ENCODE data around the gene GP5. TPM values are rescaled to one million over a fixed set of nuclear protein-coding genes. Genes with fewer than 3 reads are reported as not detected.

Gene GP5
- total and polyA plus RNA-seq, 7 experiments from 2014 or later: 1.4 to 11.3 (median 6.2) TPM

DNA sequence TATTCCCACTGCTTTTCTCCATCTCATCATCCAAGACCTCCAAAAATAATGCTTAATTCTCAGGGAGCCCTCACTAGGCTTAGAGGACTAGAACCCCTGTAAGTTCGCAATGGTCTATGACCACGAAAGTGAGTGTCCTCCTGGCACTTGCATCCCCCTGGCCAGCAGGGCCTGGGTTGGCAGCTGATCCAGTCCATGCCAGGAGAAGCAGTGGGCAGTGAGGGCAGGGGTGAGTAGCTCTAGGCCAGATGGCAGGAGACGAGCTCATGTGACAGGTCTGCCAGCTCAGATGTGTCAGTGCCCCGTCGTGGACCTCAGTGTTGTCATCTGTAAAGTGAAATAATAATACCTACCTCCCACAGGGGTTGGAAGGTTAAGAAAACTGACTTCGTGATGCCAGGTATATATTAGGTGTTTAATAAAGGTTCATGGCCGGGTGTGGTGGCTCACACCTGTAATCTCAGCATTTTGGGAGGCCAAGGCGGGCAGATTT lies 11.1 kb downstream of the GP5 start:
- peaks cover 0 to 10% (median 0%) of the 10 kb centered on the region in 7 donors for H3K4me1 Mint-ChIP-seq
- H3K4me1 ChIP-seq (ENCODE audit: control insufficient read depth in 2 of 2, insufficient read depth in 2 of 2, low read length in 2 of 2): no peaks in the 10 kb centered on the region
- no peak for ATAC-seq
- POLR2A ChIA-PET: no interaction called here
- no peak for DNase-seq
- intact Hi-C loops (cut with micrococcal nuclease): no loop called here
- H3K36me3 ChIP-seq (ENCODE audit: control insufficient read depth in 2 of 3, insufficient read depth in 3 of 3, low read length in 3 of 3): no peaks in the 10 kb centered on the region
- no peak overlapping the region for H3K27ac ChIP-seq (ENCODE audit: low read depth, low read length)
- peaks cover 0 to 25% (median 9%) of the 10 kb centered on the region in 11 donors for H3K9me3 Mint-ChIP-seq
- CTCF ChIA-PET: interaction anchor here (1.6 kb wide), 1 partner anchor 55 kb away, joined by 3 read pairs; no protein-coding TSS in a partner anchor
- H3K4me3 Mint-ChIP-seq: no peak overlapping the region
- no peaks in the 10 kb centered on the region for H3K27me3 ChIP-seq (ENCODE audit: control insufficient read depth in 2 of 2, insufficient read depth in 2 of 2, low read length in 2 of 2)
- H3K9me3 ChIP-seq (ENCODE audit: control insufficient read depth in 2 of 3, low read length in 3 of 3): peaks cover 0 to 5% (median 0%) of the 10 kb centered on the region in 3 experiments
- no peak overlapping the region for H3K27ac Mint-ChIP-seq
- peaks cover 0 to 26% (median 0%) of the 10 kb centered on the region in 5 donors for H3K27me3 Mint-ChIP-seq
- H3K4me3 ChIP-seq (ENCODE audit: low read length): no peak overlapping the region
- peaks cover 1 to 24% (median 9%) of the 10 kb centered on the region in 5 donors for H3K36me3 Mint-ChIP-seq

DNA sequence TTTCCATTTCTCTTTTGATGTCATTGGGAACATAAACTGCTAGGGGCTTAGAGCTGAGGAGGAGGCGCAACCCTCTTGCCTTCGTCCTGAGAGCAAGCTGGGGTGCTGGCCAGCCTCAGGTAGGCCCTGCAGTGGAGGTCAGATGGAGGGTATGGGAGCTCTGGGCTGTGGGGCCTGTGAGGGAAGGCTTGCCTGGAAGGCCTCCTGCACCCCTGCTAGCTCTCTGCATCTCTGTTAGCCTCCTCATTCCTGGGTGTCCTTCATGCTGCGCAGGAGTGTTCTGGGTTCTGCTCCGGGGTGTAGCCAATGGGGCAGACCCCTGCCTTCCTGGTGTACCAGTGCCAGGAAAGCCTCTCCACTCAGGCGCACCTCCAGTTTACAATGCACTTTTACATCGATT lies 11.8 kb downstream of the GP5 start:
- CTCF ChIA-PET: interaction anchor here (1.3 to 1.6 kb wide), 2 partner anchors 10 to 54 kb away, joined by 3 read pairs; no protein-coding TSS in a partner anchor
- no peak for DNase-seq
- peaks cover 0 to 22% (median 9%) of the 10 kb centered on the region in 11 donors for H3K9me3 Mint-ChIP-seq
- Histone ChIP-seq H3K4me1 (ENCODE audit: control insufficient read depth in 2 of 2, insufficient read depth in 2 of 2, low read length in 2 of 2) (no peaks in the 10 kb centered on the region), H3K27ac (ENCODE audit: low read depth, low read length) (no peak overlapping the region), H3K27me3 (ENCODE audit: control insufficient read depth in 2 of 2, insufficient read depth in 2 of 2, low read length in 2 of 2) (no peaks in the 10 kb centered on the region), H3K36me3 (ENCODE audit: control insufficient read depth in 2 of 3, insufficient read depth in 3 of 3, low read length in 3 of 3) (no peaks in the 10 kb centered on the region), H3K9me3 (ENCODE audit: control insufficient read depth in 2 of 3, low read length in 3 of 3) (peaks cover 0 to 5% (median 0%) of the 10 kb centered on the region in 3 experiments), H3K4me3 (ENCODE audit: low read length) (no peak overlapping the region)
- peaks cover 0 to 10% (median 0%) of the 10 kb centered on the region in 7 donors for H3K4me1 Mint-ChIP-seq
- no peak for ATAC-seq
- no peak overlapping the region for H3K27ac Mint-ChIP-seq
- peaks cover 0 to 26% (median 0%) of the 10 kb centered on the region in 5 donors for H3K27me3 Mint-ChIP-seq
- no peak overlapping the region for H3K4me3 Mint-ChIP-seq
- intact Hi-C loops (cut with micrococcal nuclease): no loop called here
- H3K36me3 Mint-ChIP-seq: peaks cover 1 to 21% (median 9%) of the 10 kb centered on the region in 5 donors
- POLR2A ChIA-PET: no interaction called here

DNA sequence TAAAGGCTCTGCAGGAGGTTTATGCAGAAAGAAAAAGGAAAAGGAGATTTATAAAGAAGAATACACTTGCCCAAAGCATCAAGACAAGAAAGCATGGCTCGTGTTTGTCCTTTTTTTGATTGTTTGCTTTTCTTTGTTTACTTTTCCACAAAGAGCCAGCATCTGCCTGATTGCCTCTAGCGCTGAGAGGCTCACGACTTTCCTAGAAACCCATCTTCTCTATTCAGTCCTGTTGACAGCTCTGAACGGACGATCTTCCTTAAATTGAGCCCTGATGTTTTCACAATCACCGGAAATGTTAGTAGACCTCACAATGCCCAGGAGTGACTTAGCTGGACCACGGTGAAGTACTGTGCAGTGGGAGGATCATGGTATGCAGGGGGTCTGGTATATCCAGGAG lies 12.4 kb downstream of the GP5 start:
- DNase-seq: no peak
- H3K36me3 Mint-ChIP-seq: peaks cover 1 to 21% (median 9%) of the 10 kb centered on the region in 5 donors
- no peak overlapping the region for H3K27ac ChIP-seq (ENCODE audit: low read depth, low read length)
- H3K9me3 ChIP-seq (ENCODE audit: control insufficient read depth in 2 of 3, low read length in 3 of 3): peaks cover 0 to 5% (median 0%) of the 10 kb centered on the region in 3 experiments
- H3K27ac Mint-ChIP-seq: no peak overlapping the region
- peaks cover 0 to 10% (median 0%) of the 10 kb centered on the region in 7 donors for H3K4me1 Mint-ChIP-seq
- ChIA-PET CTCF (interaction anchor here (1.3 to 1.6 kb wide), 2 partner anchors 11 to 53 kb away, joined by 3 read pairs; no protein-coding TSS in a partner anchor), POLR2A (no interaction called here)
- intact Hi-C loops (cut with micrococcal nuclease): no loop called here
- no peaks in the 10 kb centered on the region for H3K27me3 ChIP-seq (ENCODE audit: control insufficient read depth in 2 of 2, insufficient read depth in 2 of 2, low read length in 2 of 2)
- H3K9me3 Mint-ChIP-seq: peaks cover 0 to 22% (median 9%) of the 10 kb centered on the region in 11 donors
- no peak overlapping the region for H3K4me3 Mint-ChIP-seq
- no peaks in the 10 kb centered on the region for H3K4me1 ChIP-seq (ENCODE audit: control insufficient read depth in 2 of 2, insufficient read depth in 2 of 2, low read length in 2 of 2)
- no peak for ATAC-seq
- H3K4me3 ChIP-seq (ENCODE audit: low read length): no peak overlapping the region
- H3K36me3 ChIP-seq (ENCODE audit: control insufficient read depth in 2 of 3, insufficient read depth in 3 of 3, low read length in 3 of 3): no peaks in the 10 kb centered on the region
- H3K27me3 Mint-ChIP-seq: peaks cover 0 to 26% (median 0%) of the 10 kb centered on the region in 5 donors

DNA sequence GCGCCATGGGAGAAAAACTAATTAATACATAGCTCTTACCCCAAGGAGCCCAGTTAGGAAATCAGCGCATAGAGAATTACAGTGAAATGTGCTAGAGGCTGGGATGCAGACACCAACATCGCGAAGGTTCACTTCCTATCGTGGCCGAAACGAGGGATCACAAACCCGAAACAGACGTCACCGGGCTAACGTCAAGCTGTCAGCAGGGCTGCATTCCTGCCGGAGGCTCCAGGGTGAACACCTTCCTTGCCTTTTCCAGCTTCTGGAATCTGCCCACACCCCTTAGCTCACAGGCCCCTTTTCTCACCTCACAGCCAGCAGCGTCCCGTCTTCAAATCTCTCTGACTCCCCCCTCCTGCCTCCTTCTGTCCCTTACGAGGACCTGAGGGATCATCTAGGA lies 13.0 kb downstream of the GP5 start:
- POLR2A ChIA-PET: no interaction called here
- DNase-seq: no peak
- no peaks in the 10 kb centered on the region for H3K27me3 ChIP-seq (ENCODE audit: control insufficient read depth in 2 of 2, insufficient read depth in 2 of 2, low read length in 2 of 2)
- H3K27ac ChIP-seq (ENCODE audit: low read depth, low read length): no peak overlapping the region
- CTCF ChIA-PET: interaction anchor here (1.3 kb wide), 1 partner anchor 11 kb away, joined by 3 read pairs; no protein-coding TSS in a partner anchor
- peaks cover 1 to 17% (median 9%) of the 10 kb centered on the region in 5 donors for H3K36me3 Mint-ChIP-seq
- H3K36me3 ChIP-seq (ENCODE audit: control insufficient read depth in 2 of 3, insufficient read depth in 3 of 3, low read length in 3 of 3): no peaks in the 10 kb centered on the region
- intact Hi-C loops (cut with micrococcal nuclease): no loop called here
- ATAC-seq: no peak
- no peak overlapping the region for H3K27ac Mint-ChIP-seq
- H3K9me3 ChIP-seq (ENCODE audit: control insufficient read depth in 2 of 3, low read length in 3 of 3): peaks cover 0 to 1% (median 0%) of the 10 kb centered on the region in 3 experiments
- H3K27me3 Mint-ChIP-seq: peaks cover 0 to 22% (median 0%) of the 10 kb centered on the region in 5 donors
- H3K4me1 ChIP-seq (ENCODE audit: control insufficient read depth in 2 of 2, insufficient read depth in 2 of 2, low read length in 2 of 2): no peaks in the 10 kb centered on the region
- peaks cover 0 to 17% (median 6%) of the 10 kb centered on the region in 11 donors for H3K9me3 Mint-ChIP-seq
- H3K4me1 Mint-ChIP-seq: peaks cover 0 to 10% (median 0%) of the 10 kb centered on the region in 7 donors
- no peak overlapping the region for H3K4me3 Mint-ChIP-seq
- H3K4me3 ChIP-seq (ENCODE audit: low read length): no peak overlapping the region

- CTCF ChIA-PET: no interaction called here
- DNase-seq: no peak
- no peaks in the 10 kb centered on the region for H3K4me1 ChIP-seq (ENCODE audit: control insufficient read depth in 2 of 2, insufficient read depth in 2 of 2, low read length in 2 of 2)
- no peak overlapping the region for H3K4me3 Mint-ChIP-seq
- no peaks in the 10 kb centered on the region for H3K27me3 ChIP-seq (ENCODE audit: control insufficient read depth in 2 of 2, insufficient read depth in 2 of 2, low read length in 2 of 2)
- no peak overlapping the region for H3K27ac Mint-ChIP-seq
- intact Hi-C loops (cut with micrococcal nuclease): no loop called here
- POLR2A ChIA-PET: no interaction called here
- peaks cover 0 to 3% (median 0%) of the 10 kb centered on the region in 11 donors for H3K9me3 Mint-ChIP-seq
- no peaks in the 10 kb centered on the region for H3K36me3 ChIP-seq (ENCODE audit: control insufficient read depth in 2 of 3, insufficient read depth in 3 of 3, low read length in 3 of 3)
- no peak overlapping the region for H3K27ac ChIP-seq (ENCODE audit: low read depth, low read length)
- peaks cover 0 to 6% (median 0%) of the 10 kb centered on the region in 7 donors for H3K4me1 Mint-ChIP-seq
- no peak overlapping the region for H3K4me3 ChIP-seq (ENCODE audit: low read length)
- no peak for ATAC-seq
- peaks cover 0 to 12% (median 0%) of the 10 kb centered on the region in 5 donors for H3K27me3 Mint-ChIP-seq
- no peaks in the 10 kb centered on the region for H3K9me3 ChIP-seq (ENCODE audit: control insufficient read depth in 2 of 3, low read length in 3 of 3)
- H3K36me3 Mint-ChIP-seq: peaks cover 0 to 13% (median 3%) of the 10 kb centered on the region in 5 donors
Measured at GRCh38 chr3:194384569-194385001, 14.5 kb downstream of the GP5 start.

DNA sequence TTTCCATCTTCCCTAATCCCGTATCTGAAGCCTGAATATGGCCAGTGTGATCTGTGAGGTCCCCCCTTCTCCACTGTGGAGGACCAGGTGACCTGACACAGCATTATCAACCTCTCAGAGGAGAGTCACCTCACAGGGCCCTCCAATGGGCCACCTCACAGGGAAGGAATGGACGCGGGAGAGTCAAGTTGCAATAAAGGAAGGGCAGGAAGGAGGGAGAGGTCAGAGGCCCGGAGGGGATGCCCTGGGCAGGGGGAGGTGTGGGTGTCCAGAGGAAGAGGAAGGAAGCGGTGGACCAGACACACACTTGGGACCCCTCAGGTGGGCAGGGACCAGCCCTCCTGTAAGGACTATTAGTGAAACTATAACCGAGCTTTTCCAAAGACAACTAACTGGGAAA lies 14.9 kb downstream of the GP5 start:
- Mint-ChIP-seq H3K9me3 (no peaks in the 10 kb centered on the region), H3K36me3 (peaks cover 0 to 9% (median 0%) of the 10 kb centered on the region in 5 donors), H3K4me3 (no peak overlapping the region), H3K27me3 (peaks cover 0 to 9% (median 0%) of the 10 kb centered on the region in 5 donors), H3K4me1 (peaks cover 0 to 6% (median 0%) of the 10 kb centered on the region in 7 donors), H3K27ac (no peak overlapping the region)
- no peaks in the 10 kb centered on the region for H3K36me3 ChIP-seq (ENCODE audit: control insufficient read depth in 2 of 3, insufficient read depth in 3 of 3, low read length in 3 of 3)
- intact Hi-C loops (cut with micrococcal nuclease): no loop called here
- no peak overlapping the region for H3K27ac ChIP-seq (ENCODE audit: low read depth, low read length)
- H3K27me3 ChIP-seq (ENCODE audit: control insufficient read depth in 2 of 2, insufficient read depth in 2 of 2, low read length in 2 of 2): no peaks in the 10 kb centered on the region
- CTCF ChIA-PET: no interaction called here
- POLR2A ChIA-PET: no interaction called here
- H3K4me1 ChIP-seq (ENCODE audit: control insufficient read depth in 2 of 2, insufficient read depth in 2 of 2, low read length in 2 of 2): no peaks in the 10 kb centered on the region
- ATAC-seq (no peak), DNase-seq (no peak)
- H3K9me3 ChIP-seq (ENCODE audit: control insufficient read depth in 2 of 3, low read length in 3 of 3): no peaks in the 10 kb centered on the region
- no peak overlapping the region for H3K4me3 ChIP-seq (ENCODE audit: low read length)

Data from naive thymus-derived CD4-positive, alpha-beta T cell (primary cell).